Transverse colon (tissue), 4 donors: Measurements from ENCODE around the gene TMEM269.

Experiments used
- CTCF ChIP-seq, 5 experiments: fragments of 200-600 bp in 3 of 5; fragments of 450-650 bp in 2 of 5; sonication (generic) in 3 of 5; IDR thresholded peaks; 1 replicate in 2 of 5; 2 replicates in 3 of 5; pipeline ENCODE4 v1.5.1; 2016 to 2017; ENCODE audit warnings: antibody characterized with exemption in 5 of 5, inconsistent platforms in 3 of 5, mild to moderate bottlenecking in 2 of 5, moderate library complexity in 1 of 5
- EP300 ChIP-seq: sonication (generic); formaldehyde crosslinking; IDR thresholded peaks from one replicate; pipeline ENCODE4 v1.6.1; 2017; ENCODE audit warnings: antibody characterized with exemption, low read depth
- POLR2A ChIP-seq: fragments of 450-650 bp; IDR thresholded peaks from one replicate; pipeline ENCODE4 v1.6.1; 2016; ENCODE audit warnings: antibody characterized with exemption, mild to moderate bottlenecking, moderate library complexity
- POLR2AphosphoS5 ChIP-seq, 3 donors: sonication (generic); formaldehyde crosslinking; IDR thresholded peaks; one replicate each; pipeline ENCODE4 v1.6.1; 2016; ENCODE audit warnings: antibody characterized with exemption in 3 of 3

GRCh38 chr1:42768172-42768571, 16.6 kb upstream of the TMEM269 start:
- TF ChIP-seq CTCF (IDR thresholded peaks at IDR 0.05): no peak
- no peak for TF ChIP-seq POLR2A
- no peak for TF ChIP-seq EP300
- no peak for TF ChIP-seq POLR2AphosphoS5 (IDR thresholded peaks at IDR 0.05)
